Bronchial epithelial cell (primary cell): ENCODE measurements around the gene SPON1. TPM values are rescaled to one million over a fixed set of nuclear protein-coding genes. Genes with fewer than 3 reads are reported as not detected.
A peak's percentile ranks its signal among the peaks of the same experiment; 100 is the strongest.
"Not testable (repeated sequence)": the region's sequence is repeated elsewhere in the genome, so short reads cannot be mapped to it uniquely, and the experiment has no call there.

Experiments used
- DNase-seq: peaks from one replicate; pipeline ENCODE4 v3.0.0-alpha.2; 2010; ENCODE audit warnings: low read depth
- FAIRE-seq: peaks from 2 replicates; lab custom pipeline; 2011; peaks lifted over from hg19 to GRCh38; lab: Jason Lieb, UNC
- H3K27me3 ChIP-seq: 2 replicates; pipeline ENCODE4 v1.5.1; 2011; ENCODE audit warnings: low read length; ENCODE audit not compliant: control insufficient read depth, insufficient read depth
- H3K36me3 ChIP-seq: 2 replicates; pipeline ENCODE4 v1.5.1; 2011; ENCODE audit warnings: low read length; ENCODE audit not compliant: control insufficient read depth, insufficient read depth
- H3K4me3 ChIP-seq: 2 replicates; pipeline ENCODE4 v1.5.1; 2011; ENCODE audit warnings: mild to moderate bottlenecking, low read depth, low read length, control low read depth
- CTCF ChIP-seq: IDR thresholded peaks from 2 replicates; pipeline ENCODE4 v1.5.1; 2011; ENCODE audit warnings: mild to moderate bottlenecking, moderate library complexity, low read length, control low read depth, inconsistent platforms; ENCODE audit not compliant: insufficient read depth, severe bottlenecking
- total RNA-seq: library from RNA; depleted of rRNA; stranded (reverse); fragments of >200 nt; gene quantifications from 2 replicates; pipeline ENCODE4 v1.2.1, GENCODE V29; 2014

SPON1 gene
- total RNA-seq, 1 donor from 2014 or later, result 0.26 TPM

DNA sequence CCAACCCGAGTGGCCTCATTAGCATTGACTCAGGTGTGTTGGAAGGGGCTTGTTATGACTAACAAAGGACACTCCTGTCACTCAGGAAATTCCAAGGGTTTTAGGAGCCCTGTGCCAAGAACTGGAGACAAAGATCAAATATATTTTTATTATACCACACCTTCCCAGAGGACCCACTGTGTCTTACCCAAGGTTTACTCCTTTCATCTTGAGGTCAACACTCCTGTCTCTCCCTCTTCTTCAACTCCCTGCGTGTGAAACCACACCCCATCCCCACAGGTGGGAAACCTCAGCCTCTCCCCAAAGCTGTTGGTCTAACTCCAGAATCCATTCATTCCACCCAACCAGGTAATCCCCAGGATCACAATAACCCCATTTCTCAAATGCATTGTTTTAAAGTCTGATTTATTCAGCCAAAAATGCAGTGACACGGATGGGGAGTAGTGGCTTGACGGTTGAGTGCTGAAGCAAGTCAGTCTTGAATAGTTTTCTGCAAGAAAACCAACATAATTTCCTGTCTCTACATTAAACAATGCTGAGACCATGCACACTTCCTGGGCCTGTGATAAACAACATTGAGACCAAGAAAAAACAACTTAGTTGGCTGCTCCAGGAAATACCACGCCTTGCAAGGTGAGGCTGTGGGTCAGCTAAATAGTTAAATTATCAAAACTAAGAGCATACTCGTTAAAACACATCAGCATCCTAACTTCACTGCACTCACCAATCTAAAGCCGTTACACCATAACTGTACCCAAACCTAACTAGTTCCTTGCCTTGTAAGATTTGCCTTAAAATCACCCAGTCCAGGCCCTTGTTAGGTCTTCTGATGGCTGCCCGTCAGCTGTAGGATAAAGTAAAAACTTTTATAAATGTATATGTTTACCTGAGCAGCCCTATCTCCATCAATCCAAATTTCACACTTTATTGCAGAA is 38.5 kb upstream of the SPON1 start:
- H3K36me3 ChIP-seq, result no peaks in the 10 kb centered on the region
- FAIRE-seq (peak; percentile 80), DNase-seq (no peak)
- H3K4me3 ChIP-seq, result no peak overlapping the region
- no peak for TF ChIP-seq CTCF
- peaks cover 2% of the 10 kb centered on the region for H3K27me3 ChIP-seq

DNA sequence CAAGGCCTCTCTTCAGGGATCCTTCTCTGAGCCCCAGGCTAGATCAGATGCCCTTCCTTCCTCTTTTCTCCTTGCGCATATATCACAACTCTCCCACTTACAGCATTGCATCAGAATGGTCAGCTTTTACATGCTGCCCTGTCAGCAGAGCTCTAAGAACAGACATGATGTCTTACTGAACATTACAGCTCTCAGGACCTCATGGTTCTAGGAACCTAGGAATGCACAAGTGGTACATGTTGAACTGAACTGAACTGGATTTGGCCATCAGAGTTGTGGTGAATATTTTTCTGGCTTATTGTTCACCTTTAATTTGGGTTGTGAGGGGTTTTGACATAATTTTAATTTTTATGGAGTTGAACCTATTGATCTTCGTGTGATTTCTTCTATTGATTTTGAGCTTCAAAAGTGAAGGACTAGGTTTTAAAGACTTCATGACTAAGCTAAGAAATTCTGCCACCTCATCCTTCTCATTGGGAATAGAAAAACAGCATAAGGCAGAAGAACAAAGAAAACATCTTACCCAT is 37.7 kb upstream of the SPON1 start:
- H3K27me3 ChIP-seq, result peaks cover 2% of the 10 kb centered on the region
- DNase-seq (no peak), FAIRE-seq (no peak)
- no peaks in the 10 kb centered on the region for H3K36me3 ChIP-seq
- no peak overlapping the region for H3K4me3 ChIP-seq
- no peak for TF ChIP-seq CTCF

DNA sequence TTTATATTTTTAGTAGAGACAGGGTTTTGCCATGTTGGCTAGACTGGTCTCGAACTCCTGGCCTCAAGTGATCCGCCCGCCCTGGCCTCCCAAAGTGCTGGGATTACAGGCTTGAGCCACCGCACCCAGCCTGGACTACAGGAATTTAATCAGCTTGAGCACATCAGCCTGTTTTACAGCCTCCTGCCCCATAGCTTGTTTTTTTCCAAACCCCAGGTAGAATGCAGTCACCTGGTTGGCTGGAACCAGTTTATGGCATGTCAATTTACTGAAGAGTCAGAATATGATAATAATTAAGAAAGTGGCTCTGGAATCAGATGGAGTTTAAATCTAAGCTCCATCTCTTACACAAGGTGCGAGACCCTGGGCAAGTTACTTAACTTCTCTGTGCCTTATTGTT is 36.2 kb upstream of the SPON1 start:
- not testable (repeated sequence) for H3K36me3 ChIP-seq, H3K27me3 ChIP-seq, FAIRE-seq, DNase-seq, H3K4me3 ChIP-seq

- H3K36me3 ChIP-seq, result no peaks in the 10 kb centered on the region
- FAIRE-seq, result no peak
- no peaks in the 10 kb centered on the region for H3K27me3 ChIP-seq
- TF ChIP-seq CTCF, result no peak
- DNase-seq, result no peak
- no peak overlapping the region for H3K4me3 ChIP-seq
These were observed 35.5 kb upstream of the SPON1 start for GRCh38 chr11:13926981-13927380.

DNA sequence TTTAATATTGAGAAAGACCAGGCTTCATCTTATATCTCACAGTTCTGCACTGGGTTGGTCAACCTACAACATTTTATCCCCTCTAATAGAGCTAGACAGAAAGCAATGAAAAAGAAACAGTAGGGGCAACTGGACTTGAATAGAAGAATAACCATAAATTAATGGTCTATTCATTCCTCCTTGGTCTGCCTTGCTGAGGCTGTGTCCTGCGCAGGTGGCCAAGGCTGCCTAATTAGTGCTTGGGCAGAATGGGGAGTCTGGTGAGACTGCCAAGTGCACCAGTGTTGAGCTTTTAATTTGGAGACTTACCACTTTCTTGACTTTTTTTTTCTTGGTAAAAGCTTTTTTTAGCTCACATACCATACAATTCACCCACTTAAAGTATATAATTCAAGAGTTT is 35.0 kb upstream of the SPON1 start:
- TF ChIP-seq CTCF, result no peak
- DNase-seq, result no peak
- Histone ChIP-seq H3K36me3 (no peaks in the 10 kb centered on the region), H3K4me3 (no peak overlapping the region), H3K27me3 (no peaks in the 10 kb centered on the region)
- FAIRE-seq, result no peak

DNA sequence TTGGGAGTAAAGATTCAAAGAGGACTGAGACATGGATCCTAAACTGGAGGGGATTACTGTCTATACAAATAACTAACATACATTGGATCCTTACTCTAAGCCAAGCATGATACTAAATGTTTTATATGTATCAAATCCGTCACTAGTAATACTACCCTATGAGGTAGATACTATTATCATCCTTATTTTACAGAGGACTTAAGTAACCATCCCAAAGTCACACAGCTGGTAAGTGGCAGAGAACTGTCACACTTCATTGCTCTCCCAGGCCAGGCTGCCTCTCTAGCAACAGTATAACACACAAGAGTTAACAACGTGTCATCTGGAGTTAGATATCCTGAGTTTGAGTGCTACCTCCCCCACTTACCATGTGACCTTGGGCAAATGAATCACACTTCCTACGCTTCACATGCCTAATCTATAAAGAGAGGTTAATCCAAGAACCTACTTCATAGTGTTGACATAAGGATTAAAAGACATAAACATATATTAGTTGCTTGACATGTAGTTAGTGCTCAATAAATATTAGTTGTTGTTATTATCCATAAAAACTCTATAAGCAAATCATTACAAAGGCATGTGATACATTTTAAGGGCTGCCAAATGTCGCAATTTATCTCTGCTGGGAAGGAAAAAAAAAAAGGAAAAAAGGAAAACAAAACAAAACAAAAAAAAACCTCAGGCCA is 33.8 kb upstream of the SPON1 start:
- peak; percentile 84 for DNase-seq
- Histone ChIP-seq H3K36me3 (no peaks in the 10 kb centered on the region), H3K4me3 (no peak overlapping the region), H3K27me3 (no peaks in the 10 kb centered on the region)
- no peak for TF ChIP-seq CTCF
- no peak for FAIRE-seq
